Fibroblast of pulmonary artery (primary cell): Measurements from ENCODE around the gene TRIM43.
"Not testable (repeated sequence)": the region's sequence is repeated elsewhere in the genome, so short reads cannot be mapped to it uniquely, and the experiment has no call there.

Source experiments
- DNase-seq: peaks from one replicate; pipeline ENCODE4 v3.0.0-alpha.2; 2010; ENCODE audit warnings: low read depth
- H3K4me3 ChIP-seq: replicated peaks from 2 replicates; pipeline ENCODE4 v1.5.1; 2011; ENCODE audit warnings: low read depth, mild to moderate bottlenecking, control low read depth, low read length, moderate library complexity
- TF ChIP-seq, protein P1 (sequence below): IDR thresholded peaks from 2 replicates; pipeline ENCODE4 v1.5.1; 2011; ENCODE audit warnings: mild to moderate bottlenecking, control low read depth, low read length, inconsistent platforms; ENCODE audit errors: missing control alignments

TRIM43 gene

DNA sequence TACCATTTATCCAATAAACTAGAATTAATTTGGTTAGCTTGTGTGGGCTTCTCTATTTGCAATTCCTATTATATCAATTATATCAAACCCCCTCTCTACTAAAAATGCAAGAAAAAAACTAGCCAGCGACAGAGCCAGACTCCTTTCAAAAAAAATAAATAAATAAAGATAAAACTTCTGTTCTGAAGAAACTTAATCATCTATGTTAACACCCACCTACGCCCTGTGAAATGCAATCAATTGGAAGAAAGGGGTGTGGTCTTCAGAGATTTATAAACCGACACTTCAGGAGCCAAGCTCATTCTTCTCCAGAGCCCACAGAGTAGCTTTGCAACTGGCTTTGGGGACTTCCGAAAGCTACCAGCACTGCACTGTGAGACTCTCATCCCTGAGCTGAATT is at the start of gene TRIM43:
Gene TRIM43 (plus strand): TSS at position 301 of the 400 bp plus-strand sequence. CDS start 2,023 bp downstream, outside the sequence.
- not testable (repeated sequence) for H3K4me3 ChIP-seq, DNase-seq

DNA sequence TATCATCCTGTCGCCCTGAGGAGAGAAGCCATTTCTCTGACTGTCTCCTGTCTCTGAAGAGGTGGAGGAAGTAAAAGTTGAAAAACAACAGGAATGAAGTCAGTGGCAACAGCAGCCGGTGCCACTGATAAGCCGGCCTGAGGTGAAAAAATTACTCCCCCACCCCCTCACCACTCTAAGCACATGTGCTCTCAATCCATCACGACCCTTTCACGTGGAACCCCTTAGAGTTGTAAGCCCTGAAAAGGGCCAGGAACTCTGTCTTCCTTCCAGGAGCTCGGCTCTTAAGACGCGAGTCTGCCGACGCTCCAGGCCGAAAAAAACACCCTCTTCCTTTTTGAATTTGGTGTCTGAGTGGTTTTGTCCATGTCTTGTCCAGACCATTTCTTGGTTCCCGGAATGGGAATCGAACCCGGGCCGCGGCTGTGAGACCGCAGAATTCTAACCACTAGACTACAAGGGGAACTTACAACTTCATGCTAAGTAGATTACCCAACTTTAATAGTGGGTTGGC is 40.7 kb upstream of the TRIM43 start:
- TF ChIP-seq, protein P1, sequence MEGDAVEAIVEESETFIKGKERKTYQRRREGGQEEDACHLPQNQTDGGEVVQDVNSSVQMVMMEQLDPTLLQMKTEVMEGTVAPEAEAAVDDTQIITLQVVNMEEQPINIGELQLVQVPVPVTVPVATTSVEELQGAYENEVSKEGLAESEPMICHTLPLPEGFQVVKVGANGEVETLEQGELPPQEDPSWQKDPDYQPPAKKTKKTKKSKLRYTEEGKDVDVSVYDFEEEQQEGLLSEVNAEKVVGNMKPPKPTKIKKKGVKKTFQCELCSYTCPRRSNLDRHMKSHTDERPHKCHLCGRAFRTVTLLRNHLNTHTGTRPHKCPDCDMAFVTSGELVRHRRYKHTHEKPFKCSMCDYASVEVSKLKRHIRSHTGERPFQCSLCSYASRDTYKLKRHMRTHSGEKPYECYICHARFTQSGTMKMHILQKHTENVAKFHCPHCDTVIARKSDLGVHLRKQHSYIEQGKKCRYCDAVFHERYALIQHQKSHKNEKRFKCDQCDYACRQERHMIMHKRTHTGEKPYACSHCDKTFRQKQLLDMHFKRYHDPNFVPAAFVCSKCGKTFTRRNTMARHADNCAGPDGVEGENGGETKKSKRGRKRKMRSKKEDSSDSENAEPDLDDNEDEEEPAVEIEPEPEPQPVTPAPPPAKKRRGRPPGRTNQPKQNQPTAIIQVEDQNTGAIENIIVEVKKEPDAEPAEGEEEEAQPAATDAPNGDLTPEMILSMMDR, result no peak
- no peak for DNase-seq
- H3K4me3 ChIP-seq, result no peak overlapping the region

DNA sequence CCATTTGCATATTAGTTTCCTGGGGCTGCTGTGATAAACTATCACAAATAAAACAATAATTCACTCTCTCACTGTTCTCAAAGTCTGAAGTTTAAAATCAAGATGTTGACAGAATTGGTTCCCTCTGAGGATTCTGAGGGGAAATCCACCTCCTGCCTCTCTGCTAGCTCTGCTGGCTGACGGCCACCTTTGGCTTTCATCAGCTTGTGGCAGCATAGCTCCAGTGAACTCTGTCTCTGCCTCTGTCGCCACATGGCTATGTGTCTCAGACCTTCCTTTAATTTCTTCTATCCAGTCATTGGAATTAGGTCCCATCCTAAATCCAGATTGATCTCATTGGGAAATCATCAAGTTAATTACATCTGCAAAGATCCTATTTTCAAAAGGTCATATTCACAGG is 38.9 kb upstream of the TRIM43 start:
- H3K4me3 ChIP-seq, result no peak overlapping the region
- DNase-seq, result no peak
- TF ChIP-seq, protein P1, result no peak

DNA sequence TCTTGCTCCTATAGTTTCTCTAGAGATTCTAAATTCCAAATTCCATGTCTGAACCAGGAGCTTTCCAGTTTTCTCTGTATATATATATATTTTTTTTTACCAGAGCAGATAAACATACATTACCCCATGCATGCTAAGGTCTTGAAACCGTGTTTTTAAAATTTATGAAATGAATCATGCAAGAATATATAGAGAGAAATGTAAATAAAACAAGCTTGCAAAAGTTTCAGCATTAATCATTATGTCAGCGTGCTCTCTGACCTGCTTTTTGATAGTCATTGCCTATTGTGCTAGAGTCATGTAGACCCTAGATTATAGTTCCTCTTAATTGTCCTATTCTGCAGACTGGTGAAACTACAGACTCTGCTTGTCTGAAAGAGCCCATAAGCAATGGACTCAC is 22.6 kb upstream of the TRIM43 start:
- TF ChIP-seq, protein P1, result no peak
- no peak overlapping the region for H3K4me3 ChIP-seq
- no peak for DNase-seq

DNA sequence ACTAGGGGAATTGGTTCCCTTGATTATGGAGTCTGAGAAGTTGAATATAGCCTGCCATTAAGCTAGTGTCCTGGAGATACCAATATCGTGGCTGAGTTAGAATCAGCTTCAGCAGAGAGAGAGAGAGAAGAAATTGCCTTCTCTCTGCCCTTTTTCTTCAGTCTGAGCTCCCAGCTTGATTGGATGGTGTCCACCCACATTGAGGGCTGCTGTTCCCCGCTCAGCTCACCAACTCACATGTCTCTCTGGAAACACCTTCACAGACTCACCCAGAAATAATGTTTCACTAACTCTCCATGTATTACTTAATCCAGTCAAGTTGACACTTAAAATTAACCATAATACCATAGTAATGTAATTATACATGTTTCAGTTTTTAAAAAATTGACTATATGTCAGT is 17.9 kb upstream of the TRIM43 start:
- DNase-seq, result no peak
- H3K4me3 ChIP-seq, result no peak overlapping the region
- TF ChIP-seq, protein P1, result no peak

DNA sequence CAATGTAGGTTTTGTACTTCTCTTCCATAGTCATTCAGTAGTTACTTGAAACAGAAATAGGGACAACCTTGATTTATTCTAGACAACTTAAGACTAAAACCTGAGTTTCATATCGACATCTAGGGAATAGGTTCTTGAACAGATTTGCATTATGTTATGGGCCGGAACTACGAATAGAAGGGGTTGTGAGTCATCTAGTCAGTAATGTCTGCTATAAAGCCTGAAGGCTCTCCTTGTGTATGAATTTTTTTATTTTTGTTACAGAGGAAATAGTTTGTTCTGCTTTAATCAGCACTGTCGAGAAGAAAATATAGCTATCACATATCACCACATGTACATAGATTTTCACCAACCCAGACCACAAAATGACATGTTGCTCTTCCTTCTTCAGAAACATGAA is 17.3 kb upstream of the TRIM43 start:
- no peak overlapping the region for H3K4me3 ChIP-seq
- TF ChIP-seq, protein P1, result no peak
- no peak for DNase-seq

DNA sequence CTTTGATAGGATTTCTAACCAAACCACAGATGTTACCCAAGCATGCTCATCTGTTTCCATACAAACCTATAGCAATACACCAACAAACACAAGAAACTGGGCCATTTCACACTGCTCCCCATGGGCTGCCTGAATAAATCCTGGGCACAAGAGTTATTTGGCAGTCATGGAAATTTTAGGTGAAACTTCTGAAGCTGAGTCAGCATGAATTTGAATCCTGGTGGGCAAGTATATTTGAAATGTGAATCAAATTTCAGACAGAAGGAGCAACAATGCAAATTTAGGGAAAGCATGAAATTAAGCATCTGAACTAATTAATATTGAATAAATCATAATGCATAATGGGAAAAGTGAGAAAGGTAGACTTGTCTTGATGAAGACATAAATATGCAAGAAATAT is 15.9 kb upstream of the TRIM43 start:
- H3K4me3 ChIP-seq, result no peak overlapping the region
- DNase-seq, result no peak
- TF ChIP-seq, protein P1, result no peak
